ENCODE measurements around the gene NOSIP. TPM values are rescaled to one million over a fixed set of nuclear protein-coding genes. Genes with fewer than 3 reads are reported as not detected.

Gene NOSIP
- polyA plus RNA-seq, 3 donors, result 61.0 to 95.7 (median 77.8) TPM

- 4 to 14% (median 6%) methylated on average over 65 to 87 of the region's 87 CpGs for WGBS, 3 donors
- no peak overlapping the region for H3K27ac ChIP-seq (ENCODE audit: low read depth, low read length)
Measured at GRCh38 chr19:49533551-49534488, 46.5 kb downstream of the NOSIP start.

- H3K27ac ChIP-seq (ENCODE audit: low read depth, low read length), result no peak overlapping the region
- WGBS, 3 donors, result 90 to 98% (median 92%) methylated on average over 7 of the region's 7 CpGs
Measured at GRCh38 chr19:49530708-49531107, 49.6 kb downstream of the NOSIP start.

GRCh38 chr19:49528211-49528771, 52.1 kb downstream of the NOSIP start:
- H3K27ac ChIP-seq (ENCODE audit: low read depth, low read length), result no peak overlapping the region
- WGBS, 3 donors, result 38 to 55% (median 50%) methylated on average over 24 to 25 of the region's 25 CpGs

DNA sequence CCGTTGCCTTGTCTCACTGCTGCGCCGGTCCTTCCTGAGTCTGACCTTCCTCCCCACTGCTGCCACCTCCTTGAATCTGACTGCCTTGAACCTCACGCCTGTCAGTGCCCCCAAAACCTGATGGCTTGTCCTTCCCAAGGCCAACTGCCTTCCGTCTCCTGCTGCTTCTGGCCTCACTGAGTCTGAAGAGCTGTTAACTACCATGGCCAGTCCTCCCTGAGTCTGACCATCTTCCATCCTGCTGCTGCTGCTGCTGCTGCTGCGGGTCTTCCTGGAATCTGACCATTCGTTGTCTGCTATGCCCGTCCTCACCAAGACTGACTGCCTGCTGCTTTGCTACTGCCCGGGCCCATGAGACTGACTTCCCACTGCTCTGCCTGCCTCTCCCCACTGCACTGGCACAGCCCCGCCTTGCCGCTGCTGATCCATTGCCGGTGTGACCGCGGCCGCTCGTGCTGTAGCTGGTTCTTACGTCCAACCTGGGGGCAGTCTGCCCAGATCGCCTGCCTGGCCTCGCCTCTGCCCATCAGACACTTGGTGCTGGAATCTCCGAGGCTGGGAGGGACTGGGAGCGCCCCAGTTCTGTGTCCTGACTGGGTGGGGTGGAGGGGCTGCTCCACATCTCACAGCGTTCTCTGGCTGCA, 55.4 kb downstream of the NOSIP start:
- H3K27ac ChIP-seq (ENCODE audit: low read depth, low read length), result no peak overlapping the region
- WGBS, 3 donors, result 81 to 89% (median 88%) methylated on average over 22 of the region's 22 CpGs

GRCh38 chr19:49520705-49521319, 59.5 kb downstream of the NOSIP start:
- WGBS, 3 donors, result 77 to 87% (median 84%) methylated on average over 13 of the region's 13 CpGs
- no peak overlapping the region for H3K27ac ChIP-seq (ENCODE audit: low read depth, low read length)

GRCh38 chr19:49518033-49518432, 62.3 kb downstream of the NOSIP start:
- 93 to 98% (median 98%) methylated on average over 3 of the region's 3 CpGs for WGBS, 3 donors

GRCh38 chr19:49515767-49516166, 64.6 kb downstream of the NOSIP start:
- no peak overlapping the region for H3K27ac ChIP-seq (ENCODE audit: low read depth, low read length)
- 16 to 50% (median 27%) methylated on average over 4 of the region's 4 CpGs for WGBS, 3 donors

More at GRCh38 chr19:49518033-49518432, 62.3 kb downstream of the NOSIP start:
- no peak overlapping the region for H3K27ac ChIP-seq (ENCODE audit: low read depth, low read length)

DNA sequence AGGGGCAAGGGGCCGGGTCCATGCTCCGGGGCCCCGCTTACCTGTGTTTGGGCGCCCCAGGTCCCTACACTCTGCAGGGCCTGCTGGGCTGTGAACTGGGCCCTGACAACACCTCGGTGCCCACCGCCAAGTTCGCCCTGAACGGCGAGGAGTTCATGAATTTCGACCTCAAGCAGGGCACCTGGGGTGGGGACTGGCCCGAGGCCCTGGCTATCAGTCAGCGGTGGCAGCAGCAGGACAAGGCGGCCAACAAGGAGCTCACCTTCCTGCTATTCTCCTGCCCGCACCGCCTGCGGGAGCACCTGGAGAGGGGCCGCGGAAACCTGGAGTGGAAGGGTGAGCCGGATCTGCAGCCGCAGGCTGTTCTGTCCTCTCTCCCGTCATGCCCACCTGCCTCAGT, 66.2 kb downstream of the NOSIP start:
- WGBS, 3 donors, result 36 to 87% (median 83%) methylated on average over 21 of the region's 21 CpGs
- H3K27ac ChIP-seq (ENCODE audit: low read depth, low read length), result no peak overlapping the region

DNA sequence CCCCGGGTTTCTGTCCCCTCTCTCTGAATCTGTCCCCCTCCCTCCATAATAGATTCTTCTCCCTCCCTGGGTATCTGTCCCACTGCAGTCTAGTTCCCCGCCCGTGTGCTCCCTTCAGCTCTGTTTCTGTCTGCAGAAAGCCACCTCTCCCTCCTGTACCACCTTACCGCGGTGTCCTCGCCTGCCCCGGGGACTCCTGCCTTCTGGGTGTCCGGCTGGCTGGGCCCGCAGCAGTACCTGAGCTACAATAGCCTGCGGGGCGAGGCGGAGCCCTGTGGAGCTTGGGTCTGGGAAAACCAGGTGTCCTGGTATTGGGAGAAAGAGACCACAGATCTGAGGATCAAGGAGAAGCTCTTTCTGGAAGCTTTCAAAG, 66.6 kb downstream of the NOSIP start:
- 19 to 45% (median 42%) methylated on average over 12 of the region's 12 CpGs for WGBS, 3 donors
- no peak overlapping the region for H3K27ac ChIP-seq (ENCODE audit: low read depth, low read length)

- 1 to 2% (median 1%) methylated on average over 37 to 50 of the region's 50 CpGs for WGBS, 3 donors
- no peak overlapping the region for H3K27ac ChIP-seq (ENCODE audit: low read depth, low read length)
Measured at GRCh38 chr19:49512970-49513745, 67.2 kb downstream of the NOSIP start.

DNA sequence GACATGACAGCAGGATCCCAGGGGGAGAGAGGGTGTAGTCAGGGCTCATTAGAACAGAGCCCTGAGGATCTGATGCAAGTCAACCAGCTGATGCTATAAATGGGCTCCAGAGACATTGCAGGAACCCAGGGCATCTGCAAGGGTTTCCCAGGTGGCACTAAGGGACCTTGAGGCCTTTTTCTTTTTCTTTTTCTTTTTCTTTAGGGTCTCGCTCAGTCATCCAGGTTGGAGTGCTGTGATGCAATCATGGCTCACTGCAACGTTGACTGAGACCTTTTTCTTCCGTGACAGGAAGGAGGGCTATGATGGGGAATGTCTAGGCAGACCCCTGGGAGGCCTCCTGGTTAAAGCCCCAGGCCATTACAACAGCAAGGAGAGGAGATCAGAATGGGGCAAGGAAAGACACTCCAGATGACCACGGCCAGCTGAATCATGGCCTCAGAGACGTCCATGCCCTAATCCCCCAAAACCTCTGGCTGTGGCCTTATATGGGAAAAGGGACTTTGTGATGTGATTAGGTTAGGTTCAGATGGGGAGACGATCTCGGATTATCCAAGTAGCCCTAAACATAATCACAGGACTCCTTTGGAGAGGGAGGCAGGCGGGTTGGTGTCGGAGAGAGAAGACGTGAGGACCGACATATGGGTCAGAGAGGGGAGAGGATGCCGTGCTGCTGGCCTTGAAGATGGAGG, 72.4 kb downstream of the NOSIP start:
- no peak overlapping the region for H3K27ac ChIP-seq (ENCODE audit: low read depth, low read length)
- WGBS, 3 donors, result 80 to 85% (median 84%) methylated on average over 12 of the region's 12 CpGs

GRCh38 chr19:49506575-49507105, 73.7 kb downstream of the NOSIP start:
- H3K27ac ChIP-seq (ENCODE audit: low read depth, low read length), result no peak overlapping the region
- WGBS, 3 donors, result 23 to 30% (median 27%) methylated on average over 8 of the region's 8 CpGs

Other genes starting within 250 kb of the NOSIP start
- gene CD37, start 245.2 kb downstream of the NOSIP start, polyA plus RNA-seq, result 10 to 100 TPM in 2 of 3 donors, 1 to 10 TPM in 1; 6.8 to 18.1 (median 10.6) TPM
- gene TEAD2, start 218.1 kb downstream of the NOSIP start, polyA plus RNA-seq, result 10 to 100 TPM; 19.3 to 37.7 (median 34.0) TPM
- gene DKKL1, start 216.7 kb downstream of the NOSIP start, polyA plus RNA-seq, result under 1 TPM in 2 of 3 donors, not detected in 1; 0.21 to 0.61 TPM
- gene KASH5, start 192.3 kb downstream of the NOSIP start, polyA plus RNA-seq, result 1 to 10 TPM in 1 of 3 donors, not detected in 2; 1.9 TPM
- gene PTH2, start 157.1 kb downstream of the NOSIP start, polyA plus RNA-seq, result not detected
- not detected for gene GFY, start 155.2 kb downstream of the NOSIP start, polyA plus RNA-seq
- gene SLC17A7, start 139.0 kb downstream of the NOSIP start, polyA plus RNA-seq, result 1 to 10 TPM in 2 of 3 donors, under 1 TPM in 1; 0.23 to 7.3 (median 1.5) TPM
- 10 to 100 TPM; 43.8 to 85.5 (median 50.3) TPM for gene PIH1D1, start 128.7 kb downstream of the NOSIP start, polyA plus RNA-seq
- 10 to 100 TPM; 24.1 to 31.4 (median 29.5) TPM for gene ALDH16A1, start 127.3 kb downstream of the NOSIP start, polyA plus RNA-seq
- 10 to 100 TPM in 1 of 3 donors, 1 to 10 TPM in 2; 2.6 to 20.5 (median 7.4) TPM for gene FLT3LG, start 106.3 kb downstream of the NOSIP start, polyA plus RNA-seq
- 1,000 to 10,000 TPM; 3,139 to 5,659 (median 3,499) TPM for gene RPL13A, start 92.9 kb downstream of the NOSIP start, polyA plus RNA-seq
- 1,000 to 10,000 TPM; 3,233 to 6,569 (median 4,953) TPM for gene RPS11, start 84.1 kb downstream of the NOSIP start, polyA plus RNA-seq
- 100 to 1,000 TPM in 2 of 3 donors, 10 to 100 TPM in 1; 57.1 to 268 (median 264) TPM for gene FCGRT, start 67.9 kb downstream of the NOSIP start, polyA plus RNA-seq
- gene RCN3, start 52.6 kb downstream of the NOSIP start, polyA plus RNA-seq, result 10 to 100 TPM in 2 of 3 donors, 1 to 10 TPM in 1; 7.8 to 61.6 (median 33.7) TPM
- gene PRRG2, start 760 bp upstream of the NOSIP start, polyA plus RNA-seq, result 10 to 100 TPM in 1 of 3 donors, 1 to 10 TPM in 2; 2.9 to 11.7 (median 3.0) TPM
- 10 to 100 TPM in 1 of 3 donors, 1 to 10 TPM in 2; 5.1 to 11.5 (median 7.3) TPM for gene PRR12, start 10.6 kb upstream of the NOSIP start, polyA plus RNA-seq
- 100 to 1,000 TPM in 2 of 3 donors, 10 to 100 TPM in 1; 31.9 to 302 (median 198) TPM for gene RRAS, start 59.6 kb upstream of the NOSIP start, polyA plus RNA-seq
- gene SCAF1, start 61.7 kb upstream of the NOSIP start, polyA plus RNA-seq, result 10 to 100 TPM; 12.7 to 23.5 (median 17.4) TPM
- gene IRF3, start 85.3 kb upstream of the NOSIP start, polyA plus RNA-seq, result 10 to 100 TPM; 45.8 to 76.0 (median 56.6) TPM
- gene BCL2L12, start 85.4 kb upstream of the NOSIP start, polyA plus RNA-seq, result 10 to 100 TPM; 14.1 to 18.4 (median 15.4) TPM
- gene PRMT1, start 96.7 kb upstream of the NOSIP start, polyA plus RNA-seq, result 100 to 1,000 TPM in 2 of 3 donors, 10 to 100 TPM in 1; 80.2 to 153 (median 118) TPM
- gene ADM5, start 109.0 kb upstream of the NOSIP start, polyA plus RNA-seq, result 1 to 10 TPM; 1.0 to 2.5 (median 1.0) TPM
- 10 to 100 TPM in 1 of 3 donors, 1 to 10 TPM in 2; 1.8 to 12.1 (median 3.2) TPM for gene CPT1C, start 110.6 kb upstream of the NOSIP start, polyA plus RNA-seq
- 1 to 10 TPM in 2 of 3 donors, under 1 TPM in 1; 0.22 to 2.5 (median 1.1) TPM for gene TSKS, start 182.8 kb upstream of the NOSIP start, polyA plus RNA-seq
- 10 to 100 TPM; 49.3 to 82.4 (median 75.9) TPM for gene AP2A1, start 186.4 kb upstream of the NOSIP start, polyA plus RNA-seq
- gene FUZ, start 232.7 kb upstream of the NOSIP start, polyA plus RNA-seq, result 10 to 100 TPM; 19.3 to 21.8 (median 20.9) TPM
- gene MED25, start 237.7 kb upstream of the NOSIP start, polyA plus RNA-seq, result 10 to 100 TPM; 21.8 to 38.8 (median 22.4) TPM